Lower lobe of right lung (tissue), 2 donors: ENCODE measurements around the gene PINLYP. TPM values are rescaled to one million over a fixed set of nuclear protein-coding genes. Genes with fewer than 3 reads are reported as not detected.
A peak's percentile ranks its signal among the peaks of the same experiment; 100 is the strongest.

Experiments used
- ATAC-seq, 2 donors: fragments of 200-7000 bp; cut with Tn5 transposase; one replicate each; pipeline ENCODE4 v1.9.1; 2020 to 2022; ENCODE audit warnings: mild to moderate bottlenecking in 2 of 2, moderate library complexity in 2 of 2
- DNase-seq: peaks from one replicate; pipeline ENCODE4 v3.0.0-alpha.2; 2020
- H3K27ac ChIP-seq: fragments of 200-600 bp; one replicate; pipeline ENCODE4 v1.8.0; 2022
- H3K27me3 ChIP-seq: fragments of 200-600 bp; one replicate; pipeline ENCODE4 v1.8.0; 2022; ENCODE audit warnings: low read depth
- H3K36me3 ChIP-seq: fragments of 200-600 bp; one replicate; pipeline ENCODE4 v1.8.0; 2022; ENCODE audit warnings: mild to moderate bottlenecking
- H3K4me1 ChIP-seq: fragments of 200-600 bp; one replicate; pipeline ENCODE4 v1.8.0; 2022
- H3K4me3 ChIP-seq: fragments of 200-600 bp; one replicate; pipeline ENCODE4 v1.8.0; 2022; ENCODE audit warnings: mild to moderate bottlenecking
- H3K9me3 ChIP-seq: fragments of 200-600 bp; one replicate; pipeline ENCODE4 v1.8.0; 2022
- CTCF ChIP-seq: fragments of 200-600 bp; IDR thresholded peaks from one replicate; pipeline ENCODE4 v1.8.0; 2022; ENCODE audit warnings: antibody characterized with exemption, mild to moderate bottlenecking
- intact Hi-C: fragments of 100-400 bp; cut with DNase I; formaldehyde crosslinking; loops from one replicate; pipeline ENCODE4 v1.11.0; 2022
- long read RNA-seq: library from polyadenylated mRNA; unstranded; transcript quantifications from one replicate; pipeline ENCODE4 v2.0.0, GENCODE V29; 2021
- total RNA-seq: library from RNA; stranded (reverse); fragmentation: NEBNext Ultra II Directional; extraction: Animal tissue kit (Norgen Biotek cat#: 25700); gene quantifications from one replicate; pipeline ENCODE4 v1.2.1, GENCODE V29; 2021
- donor health status: DM: no; HTN: yes; CAD: no; lungs with severe emphysema.

Gene PINLYP
- 5.8 TPM for total RNA-seq
- long read RNA-seq, partial matches to known transcripts: 0 of 2 reads
- long read RNA-seq, other reads (novel, unspliced or antisense): 0 of 2 reads

GRCh38 chr19:43575156-43575950 is at the start of gene PINLYP, which contains the start of gene XRCC1:
Gene PINLYP (plus strand): TSS chr19:43575801. CDS start chr19:43577192, 1,391 bp downstream.
Gene XRCC1 (minus strand): TSS chr19:43575527. CDS start chr19:43575458, 69 bp downstream.
- DNase-seq (peak; percentile 99), ATAC-seq (peak; percentile 99)
- H3K9me3 ChIP-seq: no peaks in the 10 kb centered on the region
- no peak for TF ChIP-seq CTCF
- intact Hi-C loops: no loop called here
- H3K36me3 ChIP-seq: peaks cover 4% of the 10 kb centered on the region
- peaks cover 21% of the 10 kb centered on the region for H3K4me1 ChIP-seq
- peak within 1 kb of the TSS; percentile 74 for H3K4me3 ChIP-seq
- no peaks in the 10 kb centered on the region for H3K27me3 ChIP-seq
- peak within 1 kb of the TSS; percentile 86 for H3K27ac ChIP-seq

- ATAC-seq (peak; percentile 41 to 51), DNase-seq (peak; percentile 53)
- H3K4me3 ChIP-seq: peak overlapping the region; percentile 72
- intact Hi-C loops: no loop called here
- H3K27ac ChIP-seq: peak overlapping the region; percentile 82
- no peaks in the 10 kb centered on the region for H3K9me3 ChIP-seq
- H3K27me3 ChIP-seq: no peaks in the 10 kb centered on the region
- no peak for TF ChIP-seq CTCF
- H3K36me3 ChIP-seq: no peaks in the 10 kb centered on the region
- H3K4me1 ChIP-seq: peaks cover 31% of the 10 kb centered on the region
Observed at GRCh38 chr19:43525836-43526771, 49.5 kb upstream of the PINLYP start.

- intact Hi-C loops: no loop called here
- ATAC-seq: peak; percentile 93 to 94
- peak; percentile 90 for DNase-seq
- peak within 1 kb of the TSS; percentile 82 for H3K27ac ChIP-seq
- peak within 1 kb of the TSS; percentile 72 for H3K4me3 ChIP-seq
- TF ChIP-seq CTCF: no peak
- no peaks in the 10 kb centered on the region for H3K9me3 ChIP-seq
- no peaks in the 10 kb centered on the region for H3K36me3 ChIP-seq
- H3K4me1 ChIP-seq: peaks cover 37% of the 10 kb centered on the region
- no peaks in the 10 kb centered on the region for H3K27me3 ChIP-seq
Observed at GRCh38 chr19:43526884-43527859, 48.4 kb upstream of the PINLYP start, which contains the start of gene ETHE1. Gene ETHE1 (minus strand): TSS chr19:43527201. CDS start chr19:43527177, 24 bp downstream.

GRCh38 chr19:43527860-43528622 is 47.6 kb upstream of the PINLYP start:
- Histone ChIP-seq H3K4me3 (peak overlapping the region; percentile 72), H3K27ac (peak overlapping the region; percentile 82)

More at GRCh38 chr19:43527860-43528622, 47.6 kb upstream of the PINLYP start:
- intact Hi-C loops: no loop called here
- Histone ChIP-seq H3K27me3 (no peaks in the 10 kb centered on the region), H3K4me1 (peaks cover 43% of the 10 kb centered on the region), H3K9me3 (no peaks in the 10 kb centered on the region), H3K36me3 (no peaks in the 10 kb centered on the region)
- no peak for DNase-seq
- peak in 1 of 2 donors; percentile 59 for ATAC-seq
- no peak for TF ChIP-seq CTCF
